BJ (cell line): ENCODE data around the gene BCAS3. TPM values are rescaled to one million over a fixed set of nuclear protein-coding genes. Genes with fewer than 3 reads are reported as not detected.

Experiments used
- CTCF ChIA-PET: fragments of 350-600 bp; formaldehyde crosslinking; extraction: SDS; loops from one replicate; lab custom pipeline; 2021; ENCODE audit warnings: antibody characterized with exemption, inconsistent platforms; lab: Yijun Ruan, JAX
- POLR2A ChIA-PET: fragments of 300-600 bp; sonication (Branson Sonifier 250); formaldehyde crosslinking; extraction: SDS; loops from one replicate; lab custom pipeline; 2021; ENCODE audit warnings: antibody characterized with exemption; lab: Charles Lee
- DNase-seq: peaks from one replicate; pipeline ENCODE4 v3.0.0-alpha.2; 2011; ENCODE audit warnings: low read depth
- H3K27me3 ChIP-seq: 2 replicates; pipeline ENCODE4 v1.6.0; 2011; ENCODE audit warnings: low read length; ENCODE audit not compliant: control insufficient read depth, insufficient read depth
- H3K36me3 ChIP-seq: 2 replicates; pipeline ENCODE4 v1.5.1; 2011; ENCODE audit warnings: low read length; ENCODE audit not compliant: control insufficient read depth, insufficient read depth
- H3K4me3 ChIP-seq: 2 replicates; pipeline ENCODE4 v1.5.1; 2011; ENCODE audit warnings: low read depth, mild to moderate bottlenecking, control low read depth, low read length
- polyA plus RNA-seq: library from polyadenylated mRNA; depleted of rRNA; stranded (reverse); fragments of >200 nt; gene quantifications from 2 replicates; pipeline ENCODE4 v1.2.3, GENCODE V29; 2011
- TF ChIP-seq, protein P1 (sequence below): IDR thresholded peaks from 2 replicates; pipeline ENCODE4 v1.5.1; 2011; ENCODE audit warnings: low read depth, mild to moderate bottlenecking, control low read depth, inconsistent platforms, low read length, moderate library complexity; ENCODE audit not compliant: insufficient read depth

Gene BCAS3
- polyA plus RNA-seq, 1 experiment, result 19.5 TPM

DNA sequence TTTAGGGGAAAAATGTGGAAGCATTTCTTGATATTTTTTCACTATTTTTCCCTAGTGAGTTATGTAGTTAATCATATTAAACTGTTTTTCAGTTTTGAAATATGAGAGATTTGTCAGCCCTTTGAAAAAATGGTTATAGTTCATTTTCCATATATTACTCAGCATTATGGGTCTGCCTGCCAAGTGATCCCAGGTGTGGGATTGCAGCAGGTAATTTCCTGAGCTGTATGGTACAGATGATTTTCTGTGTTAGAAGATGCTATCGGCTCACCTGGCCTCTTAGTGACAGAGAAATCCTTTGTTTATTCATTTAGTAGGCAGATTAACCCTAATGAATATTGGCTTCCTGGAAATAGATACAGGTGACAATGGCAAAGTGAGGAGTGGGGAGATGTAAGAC lies 446.9 kb downstream of the BCAS3 start:
- no peak for DNase-seq
- H3K36me3 ChIP-seq, result no peaks in the 10 kb centered on the region
- ChIA-PET POLR2A (no interaction called here), CTCF (interaction anchor here (0.7 kb wide), 1 partner anchor 31 kb away, joined by 3 read pairs; no protein-coding TSS in a partner anchor)
- TF ChIP-seq, protein P1, sequence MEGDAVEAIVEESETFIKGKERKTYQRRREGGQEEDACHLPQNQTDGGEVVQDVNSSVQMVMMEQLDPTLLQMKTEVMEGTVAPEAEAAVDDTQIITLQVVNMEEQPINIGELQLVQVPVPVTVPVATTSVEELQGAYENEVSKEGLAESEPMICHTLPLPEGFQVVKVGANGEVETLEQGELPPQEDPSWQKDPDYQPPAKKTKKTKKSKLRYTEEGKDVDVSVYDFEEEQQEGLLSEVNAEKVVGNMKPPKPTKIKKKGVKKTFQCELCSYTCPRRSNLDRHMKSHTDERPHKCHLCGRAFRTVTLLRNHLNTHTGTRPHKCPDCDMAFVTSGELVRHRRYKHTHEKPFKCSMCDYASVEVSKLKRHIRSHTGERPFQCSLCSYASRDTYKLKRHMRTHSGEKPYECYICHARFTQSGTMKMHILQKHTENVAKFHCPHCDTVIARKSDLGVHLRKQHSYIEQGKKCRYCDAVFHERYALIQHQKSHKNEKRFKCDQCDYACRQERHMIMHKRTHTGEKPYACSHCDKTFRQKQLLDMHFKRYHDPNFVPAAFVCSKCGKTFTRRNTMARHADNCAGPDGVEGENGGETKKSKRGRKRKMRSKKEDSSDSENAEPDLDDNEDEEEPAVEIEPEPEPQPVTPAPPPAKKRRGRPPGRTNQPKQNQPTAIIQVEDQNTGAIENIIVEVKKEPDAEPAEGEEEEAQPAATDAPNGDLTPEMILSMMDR, result no peak
- H3K4me3 ChIP-seq, result no peak overlapping the region
- no peaks in the 10 kb centered on the region for H3K27me3 ChIP-seq

DNA sequence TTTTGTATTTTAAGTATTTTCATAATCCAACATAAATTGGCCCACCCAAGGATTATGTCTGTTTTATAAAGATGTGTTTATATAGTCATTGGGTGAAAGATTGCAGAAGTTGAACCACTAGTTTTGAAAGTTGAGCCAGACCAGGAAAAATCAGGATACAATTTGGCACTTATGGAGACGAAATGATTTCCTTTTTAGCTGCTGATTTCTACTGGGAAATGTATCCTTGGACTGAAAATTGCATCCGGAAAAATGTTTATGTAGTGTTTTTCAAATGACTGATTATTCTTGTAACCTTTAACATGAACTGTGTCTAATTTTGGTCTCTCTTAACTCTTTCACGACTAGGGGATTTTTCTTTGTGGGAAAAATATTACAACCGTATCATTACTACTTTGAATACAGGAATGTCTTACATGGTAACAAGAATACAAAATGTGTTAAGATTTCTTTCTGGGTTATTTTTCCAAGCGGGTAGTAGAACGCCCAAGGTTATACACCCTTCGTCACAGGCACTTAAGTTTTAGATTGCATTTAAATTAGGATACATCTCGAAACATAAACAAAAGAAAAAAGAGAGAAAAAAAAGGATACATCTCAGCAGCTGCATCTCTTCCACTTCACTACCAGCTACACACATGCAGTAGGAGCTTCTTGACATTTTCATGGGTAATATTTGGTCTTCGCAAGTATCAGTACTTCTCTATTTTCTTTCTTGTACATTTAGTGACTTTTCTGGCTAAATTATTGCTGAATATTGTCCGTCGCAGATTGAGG lies 449.0 kb downstream of the BCAS3 start:
- Histone ChIP-seq H3K4me3 (no peak overlapping the region), H3K27me3 (no peaks in the 10 kb centered on the region), H3K36me3 (no peaks in the 10 kb centered on the region)
- CTCF ChIA-PET, result no interaction called here
- no peak for DNase-seq
- TF ChIP-seq, protein P1, result no peak
- POLR2A ChIA-PET, result no interaction called here

DNA sequence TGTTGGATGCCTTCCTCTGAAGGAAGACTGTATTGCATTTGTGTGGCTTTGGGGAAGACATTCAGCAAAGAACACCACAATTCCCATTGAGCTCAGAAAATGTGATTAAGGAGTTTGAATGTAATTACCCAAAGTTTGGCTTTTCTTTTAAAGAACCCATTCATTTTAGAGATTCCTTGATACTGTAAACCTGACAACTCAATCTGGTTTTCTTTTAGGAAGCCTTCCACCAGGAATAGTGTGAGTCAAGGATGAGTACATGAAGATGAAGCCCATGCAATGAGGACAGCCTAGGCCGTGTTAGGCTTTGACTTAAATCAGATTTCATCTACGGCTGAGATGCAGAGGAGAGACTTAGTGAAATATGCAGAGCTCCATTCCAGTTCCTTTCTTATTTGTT lies 450.3 kb downstream of the BCAS3 start:
- TF ChIP-seq, protein P1, result no peak
- ChIA-PET POLR2A (no interaction called here), CTCF (no interaction called here)
- Histone ChIP-seq H3K27me3 (no peaks in the 10 kb centered on the region), H3K4me3 (no peak overlapping the region), H3K36me3 (no peaks in the 10 kb centered on the region)
- no peak for DNase-seq

DNA sequence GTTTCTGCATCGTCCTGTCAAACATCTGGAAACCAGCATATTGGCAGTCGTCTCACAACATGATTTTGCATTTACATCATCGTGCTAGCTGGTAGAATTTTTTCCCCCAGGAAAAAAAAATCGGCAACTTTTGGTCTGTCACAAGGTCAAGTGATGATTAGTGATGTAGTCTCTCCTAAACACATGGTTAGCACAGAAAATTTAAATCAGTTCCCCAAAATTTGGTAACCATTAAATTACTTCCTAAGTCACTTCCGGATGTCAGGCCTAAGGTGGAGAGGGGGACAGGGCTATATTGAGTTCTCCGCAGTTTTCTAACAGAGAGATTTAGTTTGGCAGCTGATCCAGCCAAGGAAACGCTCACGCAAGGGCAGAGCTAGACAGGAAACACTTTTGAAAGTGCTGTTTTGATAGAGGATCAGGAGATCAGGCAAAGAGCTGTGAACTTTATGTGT lies 451.0 kb downstream of the BCAS3 start:
- POLR2A ChIA-PET, result no interaction called here
- H3K27me3 ChIP-seq, result no peaks in the 10 kb centered on the region
- no peak overlapping the region for H3K4me3 ChIP-seq
- DNase-seq, result no peak
- CTCF ChIA-PET, result no interaction called here
- TF ChIP-seq, protein P1, result no peak
- no peaks in the 10 kb centered on the region for H3K36me3 ChIP-seq

DNA sequence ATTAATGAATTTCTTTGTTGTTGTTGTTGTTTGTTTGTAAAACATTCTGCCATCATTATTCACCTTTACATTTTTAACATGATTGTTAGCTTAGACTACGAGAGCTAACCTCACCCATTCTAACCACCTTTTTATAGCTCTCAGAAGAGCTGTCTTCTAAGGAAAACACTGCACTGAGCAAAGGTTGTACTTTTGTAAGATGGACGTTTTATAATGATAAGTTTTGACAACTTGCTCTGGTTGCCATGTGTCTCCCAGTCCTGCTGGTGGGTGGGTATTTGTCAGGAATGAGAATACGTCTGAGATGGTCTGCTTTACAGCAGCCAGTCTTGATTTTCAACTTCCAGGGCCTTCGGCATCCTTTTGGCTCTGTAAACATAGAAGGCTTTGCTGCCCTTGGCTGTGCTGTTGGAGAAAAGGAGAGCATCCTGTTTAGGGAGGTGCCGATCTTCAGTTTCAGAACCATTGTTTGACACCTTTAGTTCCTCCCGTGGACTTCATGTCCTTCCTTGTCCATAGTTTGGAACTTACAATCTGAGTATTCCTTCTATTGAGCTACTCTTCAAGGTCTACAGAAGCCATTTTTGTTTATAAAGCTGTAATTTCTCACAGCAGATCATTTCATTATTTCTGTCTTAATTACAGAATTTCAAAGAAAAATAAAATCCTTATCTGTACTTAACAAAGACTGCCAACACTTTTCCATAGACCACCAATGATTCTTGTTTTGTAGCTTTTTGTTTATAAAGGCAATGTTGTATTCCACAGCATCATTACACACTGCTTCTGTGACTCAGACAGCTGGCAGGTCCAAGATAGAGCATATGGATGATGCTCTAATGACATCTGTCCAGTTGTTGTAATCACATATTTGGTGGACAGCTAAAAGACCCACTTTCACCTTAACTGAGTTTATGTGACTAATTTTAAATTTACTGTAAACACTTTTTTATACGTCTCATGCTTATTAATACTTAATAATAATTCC lies 451.9 kb downstream of the BCAS3 start:
- Histone ChIP-seq H3K4me3 (no peak overlapping the region), H3K36me3 (no peaks in the 10 kb centered on the region), H3K27me3 (no peaks in the 10 kb centered on the region)
- ChIA-PET POLR2A (interaction anchor here (0.6 kb wide), 1 partner anchor 19 kb away, joined by 3 read pairs; no protein-coding TSS in a partner anchor), CTCF (no interaction called here)
- no peak for DNase-seq
- TF ChIP-seq, protein P1, result no peak
